Heart left ventricle (tissue), 13 donors: ENCODE results near the gene PPIP5K2.

ENCODE experiments used
- POLR2A ChIP-seq, 2 donors: fragments of 450-650 bp; IDR thresholded peaks; one replicate each; pipeline ENCODE4 v1.6.1; 2017; ENCODE audit warnings: antibody characterized with exemption in 2 of 2, mild to moderate bottlenecking in 2 of 2, moderate library complexity in 2 of 2
- TF ChIP-seq, protein P1 (sequence below), 12 donors: fragments of 200-600 bp; sonication (generic) in 4 of 12; IDR thresholded peaks; one replicate each; pipeline versions ENCODE4 v1.5.0 to v1.8.0; 2018 to 2022; ENCODE audit warnings: antibody characterized with exemption in 12 of 12, mild to moderate bottlenecking in 5 of 12
- donor health status: ischemic (EF 13 %, LVEDD 7.1; RV severe dilation, severe dysfunction).
- donor health status: DM: no; HTN: yes; CAD: no.
- donor health status: DM: no; HTN: no; CAD: no.
- donor health status: ischemic (EF 25% LVEDD 6.9; RV normal size, moderate dysfunction).
- donor health status: ischemic (EF 25% LVEDD 5.7; RV mildly dilated, moderate dysfunction).
- donor health status: ischemic (EF 35%, LVEDD 5.7; RV mildly dilated, moderate dysfunction).
- donor health status: nonischemic (EF 11% LVEDD 7.7; RV severe dilation, severe dysfunction).
- donor health status: DM: yes; HTN: yes; CAD: no.
- donor health status: PGD.
- donor health status: ischemic (EF 29% LVEDD 5.4; RV normal size, mild dysfunction).
- donor health status: nonischemic (EF 23%, LVEDD 6.1; RV moderate dilation, normal function).

DNA sequence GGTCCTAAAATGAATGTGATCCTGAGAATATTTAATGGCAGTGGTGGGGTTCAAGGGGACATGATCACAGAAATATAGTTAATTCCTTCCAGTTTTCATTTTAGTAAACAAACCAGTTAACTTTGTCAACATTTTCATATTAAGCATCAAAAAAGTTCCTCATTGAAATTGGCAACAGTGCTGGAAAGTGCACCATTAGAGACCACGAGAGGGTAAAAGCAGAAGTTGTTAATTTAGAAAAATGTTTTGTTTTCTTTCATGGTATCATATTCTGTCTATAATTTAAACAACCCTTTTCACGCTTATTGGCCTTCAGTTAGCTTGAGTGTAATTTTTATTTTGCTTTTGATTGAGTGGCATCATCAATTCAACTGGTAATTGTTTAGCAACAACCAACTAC, 12.0 kb upstream of the PPIP5K2 start:
- TF ChIP-seq, protein P1, sequence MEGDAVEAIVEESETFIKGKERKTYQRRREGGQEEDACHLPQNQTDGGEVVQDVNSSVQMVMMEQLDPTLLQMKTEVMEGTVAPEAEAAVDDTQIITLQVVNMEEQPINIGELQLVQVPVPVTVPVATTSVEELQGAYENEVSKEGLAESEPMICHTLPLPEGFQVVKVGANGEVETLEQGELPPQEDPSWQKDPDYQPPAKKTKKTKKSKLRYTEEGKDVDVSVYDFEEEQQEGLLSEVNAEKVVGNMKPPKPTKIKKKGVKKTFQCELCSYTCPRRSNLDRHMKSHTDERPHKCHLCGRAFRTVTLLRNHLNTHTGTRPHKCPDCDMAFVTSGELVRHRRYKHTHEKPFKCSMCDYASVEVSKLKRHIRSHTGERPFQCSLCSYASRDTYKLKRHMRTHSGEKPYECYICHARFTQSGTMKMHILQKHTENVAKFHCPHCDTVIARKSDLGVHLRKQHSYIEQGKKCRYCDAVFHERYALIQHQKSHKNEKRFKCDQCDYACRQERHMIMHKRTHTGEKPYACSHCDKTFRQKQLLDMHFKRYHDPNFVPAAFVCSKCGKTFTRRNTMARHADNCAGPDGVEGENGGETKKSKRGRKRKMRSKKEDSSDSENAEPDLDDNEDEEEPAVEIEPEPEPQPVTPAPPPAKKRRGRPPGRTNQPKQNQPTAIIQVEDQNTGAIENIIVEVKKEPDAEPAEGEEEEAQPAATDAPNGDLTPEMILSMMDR (IDR thresholded peaks at IDR 0.05) = no peak
- TF ChIP-seq POLR2A (IDR thresholded peaks at IDR 0.05) = no peak
